Raji (cell line): ENCODE data around the gene RAB7B.

Source experiments
- POLR2A ChIP-seq: IDR thresholded peaks from 2 replicates; pipeline ENCODE4 v1.6.1; 2011; ENCODE audit warnings: low read depth, low read length, control low read depth; ENCODE audit not compliant: insufficient read depth

RAB7B gene

GRCh38 chr1:205954819-205955404 lies 48.3 kb downstream of the RAB7B start:
- no peak for TF ChIP-seq POLR2A

- no peak for TF ChIP-seq POLR2A
Measured at GRCh38 chr1:205951746-205952145, 51.4 kb downstream of the RAB7B start.

GRCh38 chr1:205950826-205951549 lies 52.2 kb downstream of the RAB7B start:
- no peak for TF ChIP-seq POLR2A

- no peak for TF ChIP-seq POLR2A
Measured at GRCh38 chr1:205950280-205950679, 52.9 kb downstream of the RAB7B start.

GRCh38 chr1:205949753-205950152 lies 53.4 kb downstream of the RAB7B start:
- no peak for TF ChIP-seq POLR2A

GRCh38 chr1:205948886-205949285 lies 54.3 kb downstream of the RAB7B start:
- TF ChIP-seq POLR2A, result no peak

GRCh38 chr1:205948039-205948438 lies 55.2 kb downstream of the RAB7B start:
- TF ChIP-seq POLR2A, result no peak

- TF ChIP-seq POLR2A, result no peak
Measured at GRCh38 chr1:205947024-205947423, 56.2 kb downstream of the RAB7B start.

GRCh38 chr1:205945069-205945468 lies 58.1 kb downstream of the RAB7B start:
- no peak for TF ChIP-seq POLR2A

- no peak for TF ChIP-seq POLR2A
Measured at GRCh38 chr1:205944525-205944924, 58.7 kb downstream of the RAB7B start.

- no peak for TF ChIP-seq POLR2A
Measured at GRCh38 chr1:205943245-205943644, 60.0 kb downstream of the RAB7B start, which contains the start of gene SLC26A9. TSS of gene SLC26A9 (minus strand) at chr1:205943456. CDS start at chr1:205935820, 7,636 bp downstream.

GRCh38 chr1:205942631-205943159 lies 60.5 kb downstream of the RAB7B start:
- no peak for TF ChIP-seq POLR2A

GRCh38 chr1:205940710-205941109 lies 62.5 kb downstream of the RAB7B start:
- TF ChIP-seq POLR2A, result no peak

GRCh38 chr1:205939690-205940330 lies 63.4 kb downstream of the RAB7B start:
- no peak for TF ChIP-seq POLR2A

GRCh38 chr1:205938682-205939081 lies 64.5 kb downstream of the RAB7B start:
- no peak for TF ChIP-seq POLR2A
